SK-N-MC (cell line): ENCODE data around the gene FAM81B.

Experiments used
- EZH2 ChIP-seq: fragments of 200-600 bp; sonication (generic); IDR thresholded peaks from one replicate; pipeline ENCODE4 v1.6.1; 2017; ENCODE audit warnings: antibody characterized with exemption
- POLR2AphosphoS5 ChIP-seq: IDR thresholded peaks from 2 replicates; pipeline ENCODE4 v1.6.1; 2012; ENCODE audit warnings: mild to moderate bottlenecking, low read depth, low read length, borderline replicate concordance

- no peak for TF ChIP-seq POLR2AphosphoS5
- no peak for TF ChIP-seq EZH2
Measured at GRCh38 chr5:95358848-95359247, 32.3 kb upstream of the FAM81B start.
